ENCODE results near the gene SPEM1.

DNA sequence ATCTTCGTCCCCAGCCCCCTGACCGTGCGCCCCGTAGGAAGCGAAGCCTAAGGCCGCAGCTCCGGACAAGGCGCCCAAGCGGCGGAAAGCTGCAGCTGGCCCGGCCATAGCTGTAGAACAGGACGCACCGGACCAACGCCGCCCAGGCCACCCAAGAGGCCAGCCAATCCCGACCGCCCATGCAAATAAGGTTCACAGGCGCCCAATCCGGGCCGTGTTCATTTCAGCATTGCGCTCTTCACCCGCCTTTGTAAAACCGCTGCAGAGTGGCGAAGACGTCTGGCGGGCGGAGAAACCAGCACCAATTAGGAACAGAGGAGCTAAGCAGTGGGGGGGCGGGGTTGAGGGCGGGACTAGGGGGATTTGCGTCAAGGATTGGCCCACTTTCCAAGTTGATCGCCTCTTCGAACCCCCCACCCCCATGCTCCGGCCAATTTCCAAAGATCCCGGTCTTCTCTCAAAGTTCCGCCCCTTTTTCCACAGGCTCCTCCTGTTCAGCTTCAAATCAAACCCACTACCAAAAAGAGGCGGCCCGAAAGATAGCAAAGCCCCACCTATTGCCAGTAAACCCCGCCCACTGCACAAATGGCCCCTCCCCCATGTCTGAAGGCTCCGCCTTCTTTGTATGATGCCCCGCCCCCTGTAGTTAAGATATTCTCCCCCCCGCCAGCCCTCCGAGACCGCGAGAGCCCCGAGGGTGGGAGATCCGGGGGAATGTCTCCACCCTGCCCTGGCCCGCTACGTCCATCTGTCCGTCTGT lies 16.0 kb upstream of the SPEM1 start, which contains the start of gene TMEM256:
- TF ChIP-seq CTCF (IDR thresholded peaks at IDR 0.05; ENCODE audit: low read depth, low read length, missing input control) (no peak), MAX (IDR thresholded peaks at IDR 0.05) (no peak), REST (IDR thresholded peaks at IDR 0.05) (peak; percentile 70), GABPA (IDR thresholded peaks at IDR 0.05 in 1 of 2, conservative IDR thresholded peaks at IDR 0.05 in 1 of 2) (peak in 1 of 2 donors; percentile 55), RAD21 (IDR thresholded peaks at IDR 0.05) (no peak), EGR1 (IDR thresholded peaks at IDR 0.05; ENCODE audit: low read depth in 2 of 2) (peak in 1 of 2 donors; percentile 34), YY1 (IDR thresholded peaks at IDR 0.05) (peak; percentile 97), JUND (IDR thresholded peaks at IDR 0.05) (peak; percentile 36 to 42)
